Effector memory CD4-positive, alpha-beta T cell (primary cell): ENCODE results near the gene LSM4.
A peak's percentile ranks its signal among the peaks of the same experiment; 100 is the strongest.

ENCODE experiments used
- DNase-seq, 3 donors: peaks; one replicate each; pipeline ENCODE4 v3.0.0-alpha.2; 2020
- H3K27ac ChIP-seq: 2 replicates; pipeline ENCODE4 v1.7.0; 2013; ENCODE audit warnings: mild to moderate bottlenecking, low read length, moderate library complexity; ENCODE audit not compliant: insufficient read depth, poor library complexity, severe bottlenecking
- H3K27me3 ChIP-seq: replicated peaks from 2 replicates; pipeline ENCODE4 v1.7.0; 2013; ENCODE audit warnings: mild to moderate bottlenecking, low read length; ENCODE audit not compliant: insufficient read depth, control insufficient read depth, poor library complexity, severe bottlenecking
- H3K36me3 ChIP-seq: 2 replicates; pipeline ENCODE4 v1.7.0; 2013; ENCODE audit warnings: mild to moderate bottlenecking, low read length, moderate library complexity; ENCODE audit not compliant: control insufficient read depth, insufficient read depth
- H3K4me1 ChIP-seq: 2 replicates; pipeline ENCODE4 v1.7.0; 2013; ENCODE audit warnings: low read length, mild to moderate bottlenecking; ENCODE audit not compliant: control insufficient read depth, insufficient read depth, poor library complexity, severe bottlenecking
- H3K4me3 ChIP-seq: 2 replicates; pipeline ENCODE4 v1.7.0; 2013; ENCODE audit warnings: low read length, low read depth, mild to moderate bottlenecking; ENCODE audit not compliant: insufficient read depth, poor library complexity, severe bottlenecking
- H3K9me3 ChIP-seq: 2 replicates; pipeline ENCODE4 v1.7.0; 2013; ENCODE audit warnings: mild to moderate bottlenecking, low read length, moderate library complexity; ENCODE audit not compliant: control insufficient read depth

Gene LSM4

GRCh38 chr19:18306888-18307260 is 16.0 kb downstream of the LSM4 start:
- peak overlapping the region; percentile 39 for H3K4me3 ChIP-seq
- no peaks in the 10 kb centered on the region for H3K9me3 ChIP-seq
- H3K4me1 ChIP-seq, result peaks cover 53% of the 10 kb centered on the region
- H3K27me3 ChIP-seq, result no peaks in the 10 kb centered on the region
- H3K27ac ChIP-seq, result peak overlapping the region; percentile 96
- peaks cover 18% of the 10 kb centered on the region for H3K36me3 ChIP-seq
- no peak for DNase-seq

- Histone ChIP-seq H3K27ac (peak overlapping the region; percentile 96), H3K36me3 (peaks cover 12% of the 10 kb centered on the region), H3K4me1 (peaks cover 53% of the 10 kb centered on the region), H3K4me3 (peak overlapping the region; percentile 39), H3K27me3 (no peaks in the 10 kb centered on the region), H3K9me3 (no peaks in the 10 kb centered on the region)
- DNase-seq, result no peak
Measured at GRCh38 chr19:18306209-18306887, 16.5 kb downstream of the LSM4 start.

GRCh38 chr19:18304458-18305310 is 18.2 kb downstream of the LSM4 start:
- Histone ChIP-seq H3K27ac (peak overlapping the region; percentile 96), H3K9me3 (no peaks in the 10 kb centered on the region), H3K36me3 (peaks cover 10% of the 10 kb centered on the region), H3K4me3 (peak overlapping the region; percentile 72), H3K4me1 (peaks cover 53% of the 10 kb centered on the region), H3K27me3 (no peaks in the 10 kb centered on the region)
- DNase-seq, result peak; percentile 69 to 79 (median 72)

- H3K4me3 ChIP-seq, result peak overlapping the region; percentile 72
- H3K36me3 ChIP-seq, result peaks cover 5% of the 10 kb centered on the region
- no peak for DNase-seq
Measured at GRCh38 chr19:18304208-18304457, 18.7 kb downstream of the LSM4 start.

GRCh38 chr19:18301718-18302111 is 21.2 kb downstream of the LSM4 start:
- H3K4me3 ChIP-seq, result no peak overlapping the region
- no peaks in the 10 kb centered on the region for H3K27me3 ChIP-seq
- no peaks in the 10 kb centered on the region for H3K36me3 ChIP-seq
- H3K9me3 ChIP-seq, result no peaks in the 10 kb centered on the region
- DNase-seq, result no peak
- H3K4me1 ChIP-seq, result peaks cover 36% of the 10 kb centered on the region
- peak overlapping the region; percentile 36 for H3K27ac ChIP-seq

More at GRCh38 chr19:18304208-18304457, 18.7 kb downstream of the LSM4 start:
- peaks cover 53% of the 10 kb centered on the region for H3K4me1 ChIP-seq
- H3K27me3 ChIP-seq, result no peaks in the 10 kb centered on the region
- H3K27ac ChIP-seq, result peak overlapping the region; percentile 96
- H3K9me3 ChIP-seq, result no peaks in the 10 kb centered on the region

- DNase-seq, result no peak
- peaks cover 30% of the 10 kb centered on the region for H3K4me1 ChIP-seq
- H3K27me3 ChIP-seq, result no peaks in the 10 kb centered on the region
- no peaks in the 10 kb centered on the region for H3K36me3 ChIP-seq
- no peak overlapping the region for H3K4me3 ChIP-seq
- H3K27ac ChIP-seq, result peak overlapping the region; percentile 36
- no peaks in the 10 kb centered on the region for H3K9me3 ChIP-seq
Measured at GRCh38 chr19:18300930-18301717, 21.8 kb downstream of the LSM4 start.

- Histone ChIP-seq H3K36me3 (no peaks in the 10 kb centered on the region), H3K4me1 (peaks cover 20% of the 10 kb centered on the region), H3K4me3 (no peak overlapping the region), H3K9me3 (no peaks in the 10 kb centered on the region), H3K27ac (no peak overlapping the region), H3K27me3 (no peaks in the 10 kb centered on the region)
- DNase-seq, result no peak
Measured at GRCh38 chr19:18299654-18300053, 23.2 kb downstream of the LSM4 start.

GRCh38 chr19:18298601-18299000 is 24.3 kb downstream of the LSM4 start:
- no peaks in the 10 kb centered on the region for H3K9me3 ChIP-seq
- H3K4me1 ChIP-seq, result peaks cover 24% of the 10 kb centered on the region
- no peaks in the 10 kb centered on the region for H3K36me3 ChIP-seq
- H3K27me3 ChIP-seq, result no peaks in the 10 kb centered on the region
- H3K4me3 ChIP-seq, result no peak overlapping the region
- no peak overlapping the region for H3K27ac ChIP-seq
- no peak for DNase-seq

GRCh38 chr19:18297308-18297707 is 25.6 kb downstream of the LSM4 start:
- Histone ChIP-seq H3K27ac (no peak overlapping the region), H3K9me3 (no peaks in the 10 kb centered on the region), H3K4me1 (peaks cover 28% of the 10 kb centered on the region), H3K4me3 (no peak overlapping the region), H3K27me3 (no peaks in the 10 kb centered on the region), H3K36me3 (no peaks in the 10 kb centered on the region)
- DNase-seq, result no peak

- no peaks in the 10 kb centered on the region for H3K36me3 ChIP-seq
- DNase-seq, result no peak
- H3K27me3 ChIP-seq, result no peaks in the 10 kb centered on the region
- H3K9me3 ChIP-seq, result no peaks in the 10 kb centered on the region
- H3K4me1 ChIP-seq, result peaks cover 45% of the 10 kb centered on the region
- H3K27ac ChIP-seq, result peak overlapping the region; percentile 92
- no peak overlapping the region for H3K4me3 ChIP-seq
Measured at GRCh38 chr19:18295034-18295451, 27.8 kb downstream of the LSM4 start.
